A673 (cell line): ENCODE results near the gene SH3RF3. TPM values are rescaled to one million over a fixed set of nuclear protein-coding genes. Genes with fewer than 3 reads are reported as not detected.

Experiments
- BruUV-seq: library from RNA; stranded (reverse); fragments of 400-500 nt; replicated peaks from 2 replicates; lab custom pipeline; 2021; lab: Mats Ljungman, UMichigan
- CTCF ChIA-PET: fragments of 300-600 bp; sonication (Branson Sonifier 250); formaldehyde crosslinking; loops from one replicate; lab custom pipeline; 2022; ENCODE audit warnings: antibody characterized with exemption; lab: Charles Lee
- POLR2A ChIA-PET: fragments of 300-600 bp; sonication (Branson Sonifier 250); formaldehyde crosslinking; loops from one replicate; lab custom pipeline; 2022; ENCODE audit warnings: antibody characterized with exemption; ENCODE audit not compliant: low non-redundant PET; lab: Charles Lee
- DNase-seq: peaks from one replicate; pipeline ENCODE4 v3.0.0-alpha.2; 2015; ENCODE audit warnings: low spot score
- H3K27ac ChIP-seq: fragments of 200-600 bp; sonication (generic); 2 replicates; pipeline ENCODE4 v1.5.1; 2016; ENCODE audit warnings: mixed run types, low read depth, mild to moderate bottlenecking, mixed read lengths, antibody characterized with exemption, low read length; ENCODE audit not compliant: poor library complexity, severe bottlenecking
- H3K27me3 ChIP-seq: fragments of 200-600 bp; sonication (generic); replicated peaks from 2 replicates; pipeline ENCODE4 v1.6.1; 2017; ENCODE audit warnings: mixed run types, low read depth, mild to moderate bottlenecking, mixed read lengths, antibody characterized with exemption, low read length; ENCODE audit not compliant: insufficient read depth, poor library complexity
- H3K36me3 ChIP-seq: fragments of 200-600 bp; sonication (generic); 2 replicates; pipeline ENCODE4 v1.6.1; 2016; ENCODE audit warnings: mixed run types, mild to moderate bottlenecking, mixed read lengths, antibody characterized with exemption, low read length; ENCODE audit not compliant: insufficient read depth, poor library complexity, severe bottlenecking
- H3K4me1 ChIP-seq: fragments of 200-600 bp; sonication (generic); 2 replicates; pipeline ENCODE4 v1.6.1; 2017; ENCODE audit warnings: mixed run types, mild to moderate bottlenecking, mixed read lengths, antibody characterized with exemption, low read length; ENCODE audit not compliant: insufficient read depth, poor library complexity, severe bottlenecking
- H3K4me3 ChIP-seq: fragments of 200-600 bp; sonication (generic); 2 replicates; pipeline ENCODE4 v1.5.1; 2016; ENCODE audit warnings: low read depth, mixed run types, mild to moderate bottlenecking, mixed read lengths, low read length; ENCODE audit not compliant: poor library complexity, severe bottlenecking
- H3K9me3 ChIP-seq: fragments of 200-600 bp; sonication (generic); 2 replicates; pipeline ENCODE4 v1.6.1; 2016; ENCODE audit warnings: mixed run types, low read depth, mild to moderate bottlenecking, mixed read lengths, antibody characterized with exemption, low read length; ENCODE audit not compliant: poor library complexity, severe bottlenecking
- EZH2 ChIP-seq: fragments of 200-600 bp; sonication (generic); IDR thresholded peaks from 2 replicates; pipeline ENCODE4 v1.6.1; 2017; ENCODE audit warnings: borderline replicate concordance, low read depth, mild to moderate bottlenecking, mixed read lengths, antibody characterized with exemption, low read length; ENCODE audit not compliant: poor library complexity, severe bottlenecking
- intact Hi-C: fragments of 100-400 bp; cut with micrococcal nuclease; formaldehyde crosslinking; loops from one replicate; pipeline ENCODE4 v1.10.0; 2022; ENCODE audit not compliant: unreplicated experiment
- total RNA-seq: library from RNA; stranded (reverse); gene quantifications from 2 replicates; pipeline ENCODE4 v1.2.3, GENCODE V29; 2021
- TF ChIP-seq, protein P1 (sequence below): fragments of 300-800, 200-600 bp; sonication (generic); conservative IDR thresholded peaks from 2 replicates; pipeline ENCODE4 v1.5.1; 2017; ENCODE audit warnings: low read depth, mild to moderate bottlenecking, antibody characterized with exemption, low read length, moderate library complexity, mixed read lengths

The SH3RF3 gene
- total RNA-seq, 1 experiment from 2014 or later, result 0.15 TPM

- H3K4me1 ChIP-seq, result no peaks in the 10 kb centered on the region
- no peak overlapping the region for H3K4me3 ChIP-seq
- no peak for TF ChIP-seq EZH2
- TF ChIP-seq, protein P1, sequence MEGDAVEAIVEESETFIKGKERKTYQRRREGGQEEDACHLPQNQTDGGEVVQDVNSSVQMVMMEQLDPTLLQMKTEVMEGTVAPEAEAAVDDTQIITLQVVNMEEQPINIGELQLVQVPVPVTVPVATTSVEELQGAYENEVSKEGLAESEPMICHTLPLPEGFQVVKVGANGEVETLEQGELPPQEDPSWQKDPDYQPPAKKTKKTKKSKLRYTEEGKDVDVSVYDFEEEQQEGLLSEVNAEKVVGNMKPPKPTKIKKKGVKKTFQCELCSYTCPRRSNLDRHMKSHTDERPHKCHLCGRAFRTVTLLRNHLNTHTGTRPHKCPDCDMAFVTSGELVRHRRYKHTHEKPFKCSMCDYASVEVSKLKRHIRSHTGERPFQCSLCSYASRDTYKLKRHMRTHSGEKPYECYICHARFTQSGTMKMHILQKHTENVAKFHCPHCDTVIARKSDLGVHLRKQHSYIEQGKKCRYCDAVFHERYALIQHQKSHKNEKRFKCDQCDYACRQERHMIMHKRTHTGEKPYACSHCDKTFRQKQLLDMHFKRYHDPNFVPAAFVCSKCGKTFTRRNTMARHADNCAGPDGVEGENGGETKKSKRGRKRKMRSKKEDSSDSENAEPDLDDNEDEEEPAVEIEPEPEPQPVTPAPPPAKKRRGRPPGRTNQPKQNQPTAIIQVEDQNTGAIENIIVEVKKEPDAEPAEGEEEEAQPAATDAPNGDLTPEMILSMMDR, result no peak
- ChIA-PET POLR2A (no interaction called here), CTCF (no interaction called here)
- BruUV-seq, result no TSS peak
- no peak for DNase-seq
- H3K9me3 ChIP-seq, result no peaks in the 10 kb centered on the region
- H3K27ac ChIP-seq, result no peak overlapping the region
- H3K27me3 ChIP-seq, result peaks cover 2% of the 10 kb centered on the region
- H3K36me3 ChIP-seq, result no peaks in the 10 kb centered on the region
- intact Hi-C loops, result no loop called here
These were observed 127.9 kb downstream of the SH3RF3 start for GRCh38 chr2:109256921-109257320.

DNA sequence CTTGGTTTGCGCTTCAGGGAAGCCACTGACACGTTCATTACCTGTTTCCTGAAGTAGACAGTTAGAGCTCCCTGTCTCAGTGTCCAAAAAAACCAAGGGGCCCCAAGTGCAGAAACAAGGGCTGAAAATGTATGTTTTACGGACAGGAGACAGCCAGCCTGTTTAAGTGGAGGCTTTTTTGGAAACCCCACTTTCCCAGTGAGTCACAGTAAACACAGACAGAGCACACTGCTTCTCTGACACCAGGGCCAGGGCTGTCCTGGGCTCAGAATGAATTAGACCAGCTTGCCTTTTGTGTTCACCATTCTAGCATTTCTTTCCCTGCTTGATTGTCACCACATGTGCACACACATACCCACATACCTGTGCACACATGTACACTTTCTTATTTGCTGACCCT lies 128.6 kb downstream of the SH3RF3 start:
- Histone ChIP-seq H3K36me3 (no peaks in the 10 kb centered on the region), H3K27ac (no peak overlapping the region), H3K9me3 (no peaks in the 10 kb centered on the region), H3K4me3 (no peak overlapping the region), H3K4me1 (no peaks in the 10 kb centered on the region), H3K27me3 (peaks cover 2% of the 10 kb centered on the region)
- intact Hi-C loops, result no loop called here
- ChIA-PET POLR2A (no interaction called here), CTCF (no interaction called here)
- TF ChIP-seq, protein P1, result no peak
- TF ChIP-seq EZH2, result no peak
- DNase-seq, result no peak
- no TSS peak for BruUV-seq

- Histone ChIP-seq H3K27ac (no peak overlapping the region), H3K36me3 (no peaks in the 10 kb centered on the region), H3K4me3 (no peak overlapping the region), H3K9me3 (no peaks in the 10 kb centered on the region), H3K4me1 (no peaks in the 10 kb centered on the region), H3K27me3 (peaks cover 2% of the 10 kb centered on the region)
- intact Hi-C loops, result no loop called here
- POLR2A ChIA-PET, result no interaction called here
- DNase-seq, result no peak
- no TSS peak for BruUV-seq
- TF ChIP-seq, protein P1, result no peak
- TF ChIP-seq EZH2, result no peak
- CTCF ChIA-PET, result no interaction called here
These were observed 129.4 kb downstream of the SH3RF3 start for GRCh38 chr2:109258376-109258775.
